ENCODE results near the gene MCOLN2.
"Not testable (repeated sequence)": the region's sequence is repeated elsewhere in the genome, so short reads cannot be mapped to it uniquely, and the experiment has no call there.

MCOLN2 gene

GRCh38 chr1:84939761-84940160 lies 57.2 kb downstream of the MCOLN2 start:
- no peak for DNase-seq

- no peak for DNase-seq
Observed at GRCh38 chr1:84939151-84939550, 57.8 kb downstream of the MCOLN2 start.

GRCh38 chr1:84936116-84936810 lies 60.6 kb downstream of the MCOLN2 start:
- DNase-seq = peak; percentile 24

GRCh38 chr1:84933011-84933611 lies 63.8 kb downstream of the MCOLN2 start:
- no peak for DNase-seq

GRCh38 chr1:84930831-84931230 lies 66.1 kb downstream of the MCOLN2 start:
- no peak for DNase-seq

GRCh38 chr1:84930329-84930728 lies 66.6 kb downstream of the MCOLN2 start:
- no peak for DNase-seq

GRCh38 chr1:84929581-84929980 lies 67.3 kb downstream of the MCOLN2 start:
- DNase-seq = no peak

GRCh38 chr1:84928979-84929378 lies 67.9 kb downstream of the MCOLN2 start:
- no peak for DNase-seq

- no peak for DNase-seq
Observed at GRCh38 chr1:84923317-84923716, 73.6 kb downstream of the MCOLN2 start.

GRCh38 chr1:84920159-84920558 lies 76.8 kb downstream of the MCOLN2 start:
- DNase-seq = no peak

GRCh38 chr1:84919461-84919970 lies 77.4 kb downstream of the MCOLN2 start:
- DNase-seq = no peak

GRCh38 chr1:84918726-84919336 lies 78.1 kb downstream of the MCOLN2 start:
- DNase-seq = no peak

GRCh38 chr1:84916897-84917296 lies 80.0 kb downstream of the MCOLN2 start:
- no peak for DNase-seq

GRCh38 chr1:84913555-84913892 lies 83.4 kb downstream of the MCOLN2 start:
- DNase-seq = no peak

- DNase-seq = no peak
Observed at GRCh38 chr1:84912726-84913554, 84.0 kb downstream of the MCOLN2 start.

- not testable (repeated sequence) for DNase-seq
Observed at GRCh38 chr1:84908746-84909464, 88.0 kb downstream of the MCOLN2 start.

- DNase-seq = no peak
Observed at GRCh38 chr1:84907095-84907827, 89.7 kb downstream of the MCOLN2 start.

GRCh38 chr1:84902727-84903126 lies 94.2 kb downstream of the MCOLN2 start:
- not testable (repeated sequence) for DNase-seq

GRCh38 chr1:84899969-84900368 lies 96.9 kb downstream of the MCOLN2 start:
- DNase-seq = no peak

- DNase-seq = no peak
Observed at GRCh38 chr1:84896279-84896678, 100.6 kb downstream of the MCOLN2 start.

GRCh38 chr1:84892705-84893618 lies 104.0 kb downstream of the MCOLN2 start, which contains the start of gene LPAR3:
LPAR3 (minus strand) TSS chr1:84893206; CDS start chr1:84866120, 27,086 bp downstream.
- DNase-seq = no peak
